MCF 10A (cell line): ENCODE measurements around the gene TMEM74B. TPM values are rescaled to one million over a fixed set of nuclear protein-coding genes. Genes with fewer than 3 reads are reported as not detected.
"Not testable (repeated sequence)": the region's sequence is repeated elsewhere in the genome, so short reads cannot be mapped to it uniquely, and the experiment has no call there.

Source experiments
- BruUV-seq: library from RNA; stranded (reverse); fragments of 400-500 nt; replicated peaks from 2 replicates; lab custom pipeline; 2021; lab: Mats Ljungman, UMichigan
- CTCF ChIA-PET: fragments of 300-600 bp; sonication (Branson Sonifier 250); formaldehyde crosslinking; extraction: SDS; loops from one replicate; lab custom pipeline; 2021; ENCODE audit warnings: antibody characterized with exemption, inconsistent platforms; lab: Yijun Ruan, JAX
- POLR2A ChIA-PET: fragments of 300-600, 350-650 bp; sonication (Branson Sonifier 250); formaldehyde crosslinking; extraction: SDS; loops from one replicate; lab custom pipeline; 2020; ENCODE audit warnings: antibody characterized with exemption, inconsistent platforms; lab: Yijun Ruan, JAX
- DNase-seq: peaks from one replicate; pipeline ENCODE4 v3.0.0-alpha.2; 2018; ENCODE audit not compliant: unreplicated experiment
- H3K27ac Mint-ChIP-seq: one replicate; pipeline ENCODE4 v1.8.0; 2022; ENCODE audit warnings: mild to moderate bottlenecking, low read depth, mixed read lengths; ENCODE audit not compliant: unreplicated experiment
- H3K27me3 Mint-ChIP-seq: one replicate; pipeline ENCODE4 v1.8.0; 2022; ENCODE audit warnings: mixed read lengths; ENCODE audit not compliant: insufficient read depth, unreplicated experiment
- H3K36me3 Mint-ChIP-seq: one replicate; pipeline ENCODE4 v1.8.0; 2022; ENCODE audit warnings: mild to moderate bottlenecking, moderate library complexity, mixed read lengths; ENCODE audit not compliant: insufficient read depth, unreplicated experiment
- H3K4me1 Mint-ChIP-seq: one replicate; pipeline ENCODE4 v1.8.0; 2022; ENCODE audit warnings: mixed read lengths; ENCODE audit not compliant: insufficient read depth, unreplicated experiment
- H3K4me3 Mint-ChIP-seq: one replicate; pipeline ENCODE4 v1.8.0; 2022; ENCODE audit warnings: mild to moderate bottlenecking, moderate library complexity, mixed read lengths; ENCODE audit not compliant: unreplicated experiment
- H3K9me3 Mint-ChIP-seq: one replicate; pipeline ENCODE4 v1.8.0; 2022; ENCODE audit warnings: mixed read lengths; ENCODE audit not compliant: unreplicated experiment
- intact Hi-C: fragments of 100-400 bp; cut with micrococcal nuclease; formaldehyde crosslinking; loops from 2 replicates; pipeline ENCODE4 v1.14.1; 2022
- total RNA-seq: library from RNA; stranded (reverse); gene quantifications from 2 replicates; pipeline ENCODE4 v1.2.3, GENCODE V29; 2022
- TF ChIP-seq, protein P1 (sequence below): fragments of 200-600 bp; IDR thresholded peaks from one replicate; pipeline ENCODE4 v1.8.0; 2022; ENCODE audit warnings: antibody characterized with exemption, mild to moderate bottlenecking; ENCODE audit not compliant: unreplicated experiment

TMEM74B gene
- total RNA-seq, 1 experiment from 2014 or later: not detected

GRCh38 chr20:1225783-1226654 lies 41.2 kb upstream of the TMEM74B start, which contains the start of gene RAD21L1:
TSS of gene RAD21L1 (plus strand) at chr20:1226044. CDS start at chr20:1228454, 2,410 bp downstream.
- intact Hi-C loops: no loop called here
- Mint-ChIP-seq H3K4me3 (peak within 1 kb of the TSS; percentile 62), H3K27ac (no peak within 1 kb of the TSS), H3K4me1 (no peaks in the 10 kb centered on the region), H3K27me3 (peaks cover 35% of the 10 kb centered on the region), H3K9me3 (no peaks in the 10 kb centered on the region), H3K36me3 (no peaks in the 10 kb centered on the region)
- peak; percentile 67 for DNase-seq
- ChIA-PET POLR2A (interaction anchor here (0.5 to 1.7 kb wide), 7 partner anchors 9 to 235 kb away, joined by 3 to 4 read pairs (median 3); partner anchors contain the start of gene SNPH), CTCF (interaction anchor here (0.6 to 0.9 kb wide), 2 partner anchors 13 to 546 kb away, joined by 3 read pairs; no protein-coding TSS in a partner anchor)
- no TSS peak for BruUV-seq
- TF ChIP-seq, protein P1, sequence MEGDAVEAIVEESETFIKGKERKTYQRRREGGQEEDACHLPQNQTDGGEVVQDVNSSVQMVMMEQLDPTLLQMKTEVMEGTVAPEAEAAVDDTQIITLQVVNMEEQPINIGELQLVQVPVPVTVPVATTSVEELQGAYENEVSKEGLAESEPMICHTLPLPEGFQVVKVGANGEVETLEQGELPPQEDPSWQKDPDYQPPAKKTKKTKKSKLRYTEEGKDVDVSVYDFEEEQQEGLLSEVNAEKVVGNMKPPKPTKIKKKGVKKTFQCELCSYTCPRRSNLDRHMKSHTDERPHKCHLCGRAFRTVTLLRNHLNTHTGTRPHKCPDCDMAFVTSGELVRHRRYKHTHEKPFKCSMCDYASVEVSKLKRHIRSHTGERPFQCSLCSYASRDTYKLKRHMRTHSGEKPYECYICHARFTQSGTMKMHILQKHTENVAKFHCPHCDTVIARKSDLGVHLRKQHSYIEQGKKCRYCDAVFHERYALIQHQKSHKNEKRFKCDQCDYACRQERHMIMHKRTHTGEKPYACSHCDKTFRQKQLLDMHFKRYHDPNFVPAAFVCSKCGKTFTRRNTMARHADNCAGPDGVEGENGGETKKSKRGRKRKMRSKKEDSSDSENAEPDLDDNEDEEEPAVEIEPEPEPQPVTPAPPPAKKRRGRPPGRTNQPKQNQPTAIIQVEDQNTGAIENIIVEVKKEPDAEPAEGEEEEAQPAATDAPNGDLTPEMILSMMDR: no peak

GRCh38 chr20:1225263-1225782 lies 40.5 kb upstream of the TMEM74B start:
- H3K4me1 Mint-ChIP-seq: no peaks in the 10 kb centered on the region
- no TSS peak for BruUV-seq
- H3K36me3 Mint-ChIP-seq: no peaks in the 10 kb centered on the region
- ChIA-PET CTCF (interaction anchor here (0.8 to 1.1 kb wide), 2 partner anchors 12 to 1245 kb away, joined by 3 to 4 read pairs; no protein-coding TSS in a partner anchor), POLR2A (interaction anchor here (0.5 to 1.7 kb wide), 7 partner anchors 10 to 236 kb away, joined by 3 to 4 read pairs (median 3); partner anchors contain the start of gene SNPH)
- H3K4me3 Mint-ChIP-seq: peak overlapping the region; percentile 62
- TF ChIP-seq, protein P1: no peak
- peaks cover 42% of the 10 kb centered on the region for H3K27me3 Mint-ChIP-seq
- H3K9me3 Mint-ChIP-seq: no peaks in the 10 kb centered on the region
- H3K27ac Mint-ChIP-seq: no peak overlapping the region
- intact Hi-C loops: no loop called here
- DNase-seq: no peak

GRCh38 chr20:1224205-1224890 lies 39.6 kb upstream of the TMEM74B start:
- Mint-ChIP-seq H3K27me3 (peaks cover 52% of the 10 kb centered on the region), H3K27ac (no peak overlapping the region)
- no peak for DNase-seq

GRCh38 chr20:1222750-1223149 lies 38.0 kb upstream of the TMEM74B start:
- H3K27me3 Mint-ChIP-seq: peaks cover 54% of the 10 kb centered on the region
- H3K27ac Mint-ChIP-seq, intact Hi-C loops, H3K4me1 Mint-ChIP-seq, H3K9me3 Mint-ChIP-seq, DNase-seq, POLR2A ChIA-PET, H3K4me3 Mint-ChIP-seq, CTCF ChIA-PET, BruUV-seq, H3K36me3 Mint-ChIP-seq: not testable (repeated sequence)

More at GRCh38 chr20:1224205-1224890, 39.6 kb upstream of the TMEM74B start:
- no peaks in the 10 kb centered on the region for H3K36me3 Mint-ChIP-seq
- TF ChIP-seq, protein P1: no peak
- CTCF ChIA-PET: interaction anchor here (0.6 to 1.1 kb wide), 4 partner anchors 11 to 1246 kb away, joined by 3 to 4 read pairs (median 4); no protein-coding TSS in a partner anchor
- no peaks in the 10 kb centered on the region for H3K9me3 Mint-ChIP-seq
- POLR2A ChIA-PET: interaction anchor here (0.6 to 1.6 kb wide), 3 partner anchors 11 to 102 kb away, joined by 3 read pairs; no protein-coding TSS in a partner anchor
- no TSS peak for BruUV-seq
- H3K4me1 Mint-ChIP-seq: no peaks in the 10 kb centered on the region
- intact Hi-C loops: no loop called here
- H3K4me3 Mint-ChIP-seq: no peak overlapping the region

DNA sequence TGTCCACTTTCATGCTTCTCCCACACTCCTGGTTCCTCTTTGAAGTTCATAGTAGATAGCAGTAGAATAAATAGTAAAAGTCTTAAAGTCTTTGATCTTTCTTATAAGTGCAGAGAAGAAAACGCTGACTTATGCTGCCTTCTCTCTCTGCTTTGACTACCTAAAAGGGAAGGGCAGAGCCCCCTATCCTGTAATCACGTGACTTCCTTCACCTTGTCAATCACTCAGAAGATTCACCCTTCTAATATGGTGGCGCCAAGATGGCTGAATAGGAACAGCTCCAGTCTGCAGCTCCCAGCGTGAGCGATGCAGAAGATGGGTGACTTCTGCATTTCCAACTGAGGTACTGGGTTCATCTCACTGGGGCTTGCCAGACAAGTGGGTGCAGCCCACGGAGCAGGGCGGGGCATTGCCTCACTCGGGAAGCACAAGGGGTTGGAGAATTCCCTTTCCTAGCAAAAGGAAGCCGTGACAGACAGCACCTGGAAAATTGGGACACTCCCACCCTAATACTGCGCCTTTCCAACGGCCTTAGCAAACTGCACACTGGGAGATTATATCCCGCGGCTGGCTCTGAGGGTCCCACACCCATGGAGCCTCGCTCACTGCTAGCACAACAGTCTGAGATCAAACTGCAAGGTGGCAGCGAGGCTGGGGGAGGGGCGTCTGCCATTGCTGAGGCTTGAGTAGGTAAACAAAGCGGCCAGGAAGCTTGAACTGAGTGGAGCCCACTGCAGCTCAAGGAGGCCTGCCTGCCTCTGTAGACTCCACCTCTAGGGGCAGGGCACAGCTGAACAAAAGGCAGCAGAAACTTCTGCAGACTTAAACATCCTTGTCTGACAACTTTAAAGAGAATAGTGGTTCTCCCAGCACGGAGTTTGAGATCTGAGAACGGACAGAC lies 32.0 kb upstream of the TMEM74B start:
- H3K9me3 Mint-ChIP-seq, DNase-seq, H3K36me3 Mint-ChIP-seq, H3K4me3 Mint-ChIP-seq, BruUV-seq, H3K27ac Mint-ChIP-seq: not testable (repeated sequence)
- intact Hi-C loops: loop anchor here (10.0 kb wide), 1 partner anchor 218 kb away; no protein-coding TSS in a partner anchor
- ChIA-PET POLR2A (interaction anchor here (1.1 kb wide), 1 partner anchor 10 kb away, joined by 3 read pairs; no protein-coding TSS in a partner anchor), CTCF (interaction anchor here (0.7 to 1.4 kb wide), 3 partner anchors 33 to 261 kb away, joined by 3 read pairs; no protein-coding TSS in a partner anchor)
- H3K27me3 Mint-ChIP-seq: peaks cover 76% of the 10 kb centered on the region
- H3K4me1 Mint-ChIP-seq: peaks cover 14% of the 10 kb centered on the region
